Measurements from ENCODE around the gene KBTBD8. TPM values are rescaled to one million over a fixed set of nuclear protein-coding genes. Genes with fewer than 3 reads are reported as not detected.

Gene KBTBD8
- total RNA-seq, 2 donors from 2014 or later: 3.5 to 6.2 TPM

GRCh38 chr3:67044295-67044694 is 46.2 kb downstream of the KBTBD8 start:
- Histone ChIP-seq H3K9ac (ENCODE audit: extremely low read depth, low read length, poor library complexity, severe bottlenecking) (no peak overlapping the region), H3K9me3 (ENCODE audit: control insufficient read depth, low read length) (peaks cover 12% of the 10 kb centered on the region), H3K36me3 (ENCODE audit: control insufficient read depth, insufficient read depth, low read length) (no peaks in the 10 kb centered on the region), H3K4me1 (ENCODE audit: control insufficient read depth, insufficient read depth, low read length) (no peaks in the 10 kb centered on the region), H3K27ac (ENCODE audit: low read depth, low read length) (no peak overlapping the region), H3K4me3 (ENCODE audit: low read length) (no peak overlapping the region), H3K27me3 (ENCODE audit: control insufficient read depth, insufficient read depth, low read length, poor library complexity, severe bottlenecking) (no peaks in the 10 kb centered on the region)
- no peak for TF ChIP-seq CTCF (conservative IDR thresholded peaks at IDR 0.05)
- Mint-ChIP-seq H3K4me3 (no peak overlapping the region), H3K27me3 (ENCODE audit: insufficient read depth) (no peaks in the 10 kb centered on the region), H3K9me3 (no peaks in the 10 kb centered on the region), H3K27ac (no peak overlapping the region), H3K4me1 (peaks cover 6% of the 10 kb centered on the region), H3K36me3 (ENCODE audit: low read depth) (peaks cover 8% of the 10 kb centered on the region)
- no peak for DNase-seq
- WGBS, 2 experiments (ENCODE audit: insufficient coverage in 1 of 2, insufficient read length in 1 of 2): 88 to 97% methylated on average over 1 of the region's 1 CpG

- Histone ChIP-seq H3K9ac (ENCODE audit: extremely low read depth, low read length, poor library complexity, severe bottlenecking) (no peak overlapping the region), H3K27me3 (ENCODE audit: control insufficient read depth, insufficient read depth, low read length, poor library complexity, severe bottlenecking) (no peaks in the 10 kb centered on the region), H3K36me3 (ENCODE audit: control insufficient read depth, insufficient read depth, low read length) (no peaks in the 10 kb centered on the region), H3K4me3 (ENCODE audit: low read length) (no peak overlapping the region), H3K4me1 (ENCODE audit: control insufficient read depth, insufficient read depth, low read length) (no peaks in the 10 kb centered on the region), H3K9me3 (ENCODE audit: control insufficient read depth, low read length) (peaks cover 12% of the 10 kb centered on the region), H3K27ac (ENCODE audit: low read depth, low read length) (no peak overlapping the region)
- no peak overlapping the region for H3K4me3 Mint-ChIP-seq
- H3K27ac Mint-ChIP-seq: no peak overlapping the region
- peaks cover 6% of the 10 kb centered on the region for H3K4me1 Mint-ChIP-seq
- no peak for TF ChIP-seq CTCF (conservative IDR thresholded peaks at IDR 0.05)
- DNase-seq: no peak
- WGBS, 2 experiments (ENCODE audit: insufficient coverage in 1 of 2, insufficient read length in 1 of 2): 86% methylated on average over 2 of the region's 2 CpGs; no CpG with 5 or more reads in 1 of the 2 experiments
- H3K27me3 Mint-ChIP-seq (ENCODE audit: insufficient read depth): no peaks in the 10 kb centered on the region
- H3K9me3 Mint-ChIP-seq: no peaks in the 10 kb centered on the region
- H3K36me3 Mint-ChIP-seq (ENCODE audit: low read depth): peaks cover 8% of the 10 kb centered on the region
These were observed 46.8 kb downstream of the KBTBD8 start for GRCh38 chr3:67044955-67045354.

GRCh38 chr3:67045711-67046465 is 47.8 kb downstream of the KBTBD8 start:
- Histone ChIP-seq H3K27ac (ENCODE audit: low read depth, low read length) (no peak overlapping the region), H3K9me3 (ENCODE audit: control insufficient read depth, low read length) (peaks cover 13% of the 10 kb centered on the region), H3K36me3 (ENCODE audit: control insufficient read depth, insufficient read depth, low read length) (no peaks in the 10 kb centered on the region), H3K27me3 (ENCODE audit: control insufficient read depth, insufficient read depth, low read length, poor library complexity, severe bottlenecking) (no peaks in the 10 kb centered on the region), H3K9ac (ENCODE audit: extremely low read depth, low read length, poor library complexity, severe bottlenecking) (no peak overlapping the region), H3K4me3 (ENCODE audit: low read length) (no peak overlapping the region), H3K4me1 (ENCODE audit: control insufficient read depth, insufficient read depth, low read length) (no peaks in the 10 kb centered on the region)
- Mint-ChIP-seq H3K27me3 (ENCODE audit: insufficient read depth) (no peaks in the 10 kb centered on the region), H3K9me3 (no peaks in the 10 kb centered on the region), H3K36me3 (ENCODE audit: low read depth) (peaks cover 8% of the 10 kb centered on the region), H3K4me1 (peaks cover 6% of the 10 kb centered on the region), H3K4me3 (no peak overlapping the region), H3K27ac (no peak overlapping the region)
- no peak for DNase-seq
- TF ChIP-seq CTCF (conservative IDR thresholded peaks at IDR 0.05): no peak
- WGBS, 2 experiments (ENCODE audit: insufficient coverage in 1 of 2, insufficient read length in 1 of 2): 80 to 91% methylated on average over 1 to 5 of the region's 5 CpGs

Measured in endodermal cell (in vitro differentiated cells).